ENCODE data around the gene MDM4. TPM values are rescaled to one million over a fixed set of nuclear protein-coding genes. Genes with fewer than 3 reads are reported as not detected.

Gene MDM4
- total RNA-seq: 78.8 TPM

GRCh38 chr1:204516180-204516879 is at the start of gene MDM4:
TSS of gene MDM4 (plus strand) at chr1:204516406. CDS start at chr1:204525519, 9,113 bp downstream.

GRCh38 chr1:204494281-204495077 is 21.7 kb upstream of the MDM4 start, which contains the start of gene PIK3C2B:
TSS of gene PIK3C2B (minus strand) at chr1:204494805. CDS start at chr1:204469802, 25,003 bp downstream.

Small RNA genes lying within 50 kb of the gene (small RNA-seq; reads per million reads assigned to genes)
- gene RNA5SP74 (ENCODE audit: low replicate concordance): 1.7 reads per million, percentile 88 among the genes with 10 or more reads in this experiment

Other genes with a start within 250 kb of the MDM4 start
- gene PLEKHA6, start 156.5 kb upstream of the MDM4 start, total RNA-seq: 43.4 TPM
- 37.5 TPM for gene PPP1R15B, start 104.6 kb upstream of the MDM4 start, total RNA-seq
- gene PIK3C2B, start 21.6 kb upstream of the MDM4 start, total RNA-seq: 40.3 TPM
- gene LRRN2, start 169.3 kb downstream of the MDM4 start, total RNA-seq: 10.2 TPM